NCI-H2227 treated with DMSO at 0.1 percent for 48 hours (cell line): ENCODE results near the gene UBA3.

Source experiments
- DNase-seq: peaks from one replicate; lab custom pipeline; 2025; lab: John Stamatoyannopoulos, UW

UBA3 gene

GRCh38 chr3:69012100-69012799 lies 67.9 kb downstream of the UBA3 start:
- no peak for DNase-seq

- DNase-seq = no peak
These were observed 69.0 kb downstream of the UBA3 start for GRCh38 chr3:69011096-69011730.

- no peak for DNase-seq
These were observed 70.4 kb downstream of the UBA3 start for GRCh38 chr3:69009559-69010410.

GRCh38 chr3:69008980-69009379 lies 71.2 kb downstream of the UBA3 start:
- no peak for DNase-seq

GRCh38 chr3:69005791-69006482 lies 74.2 kb downstream of the UBA3 start:
- no peak for DNase-seq

GRCh38 chr3:69005071-69005790 lies 74.9 kb downstream of the UBA3 start:
- DNase-seq = no peak
